Bronchial epithelial cell (primary cell): ENCODE results near the gene PTPN3. TPM values are rescaled to one million over a fixed set of nuclear protein-coding genes. Genes with fewer than 3 reads are reported as not detected.

Source experiments
- DNase-seq: peaks from one replicate; pipeline ENCODE4 v3.0.0-alpha.2; 2010; ENCODE audit warnings: low read depth
- FAIRE-seq: peaks from 2 replicates; lab custom pipeline; 2011; peaks lifted over from hg19 to GRCh38; lab: Jason Lieb, UNC
- H3K27me3 ChIP-seq: 2 replicates; pipeline ENCODE4 v1.5.1; 2011; ENCODE audit warnings: low read length; ENCODE audit not compliant: control insufficient read depth, insufficient read depth
- H3K36me3 ChIP-seq: 2 replicates; pipeline ENCODE4 v1.5.1; 2011; ENCODE audit warnings: low read length; ENCODE audit not compliant: control insufficient read depth, insufficient read depth
- H3K4me3 ChIP-seq: 2 replicates; pipeline ENCODE4 v1.5.1; 2011; ENCODE audit warnings: mild to moderate bottlenecking, low read depth, low read length, control low read depth
- CTCF ChIP-seq: IDR thresholded peaks from 2 replicates; pipeline ENCODE4 v1.5.1; 2011; ENCODE audit warnings: mild to moderate bottlenecking, moderate library complexity, low read length, control low read depth, inconsistent platforms; ENCODE audit not compliant: insufficient read depth, severe bottlenecking
- total RNA-seq: library from RNA; depleted of rRNA; stranded (reverse); fragments of >200 nt; gene quantifications from 2 replicates; pipeline ENCODE4 v1.2.1, GENCODE V29; 2014

Gene PTPN3
- total RNA-seq, 1 donor from 2014 or later, result 14.2 TPM

GRCh38 chr9:109483744-109484429 lies 14.2 kb downstream of the PTPN3 start:
- TF ChIP-seq CTCF, result no peak
- Histone ChIP-seq H3K4me3 (no peak overlapping the region), H3K36me3 (peaks cover 6% of the 10 kb centered on the region), H3K27me3 (no peaks in the 10 kb centered on the region)
- DNase-seq (no peak), FAIRE-seq (peak; percentile 40)

- no peak for TF ChIP-seq CTCF
- FAIRE-seq (peak; percentile 70), DNase-seq (no peak)
- peaks cover 7% of the 10 kb centered on the region for H3K36me3 ChIP-seq
- H3K27me3 ChIP-seq, result no peaks in the 10 kb centered on the region
- H3K4me3 ChIP-seq, result no peak overlapping the region
These were observed 15.7 kb downstream of the PTPN3 start for GRCh38 chr9:109482391-109482916.

GRCh38 chr9:109481856-109482255 lies 16.3 kb downstream of the PTPN3 start:
- DNase-seq (no peak), FAIRE-seq (no peak)
- H3K27me3 ChIP-seq, result no peaks in the 10 kb centered on the region
- H3K4me3 ChIP-seq, result no peak overlapping the region
- TF ChIP-seq CTCF, result no peak
- peaks cover 7% of the 10 kb centered on the region for H3K36me3 ChIP-seq

- FAIRE-seq, result no peak
These were observed 18.3 kb downstream of the PTPN3 start for GRCh38 chr9:109479822-109480221.

GRCh38 chr9:109478665-109479380 lies 19.3 kb downstream of the PTPN3 start:
- peaks cover 7% of the 10 kb centered on the region for H3K36me3 ChIP-seq
- DNase-seq (no peak), FAIRE-seq (no peak)
- H3K27me3 ChIP-seq, result no peaks in the 10 kb centered on the region
- no peak overlapping the region for H3K4me3 ChIP-seq
- no peak for TF ChIP-seq CTCF

More at GRCh38 chr9:109479822-109480221, 18.3 kb downstream of the PTPN3 start:
- no peaks in the 10 kb centered on the region for H3K27me3 ChIP-seq
- no peak overlapping the region for H3K4me3 ChIP-seq
- H3K36me3 ChIP-seq, result peaks cover 7% of the 10 kb centered on the region
- no peak for DNase-seq
- TF ChIP-seq CTCF, result no peak
